ENCODE results near the gene SCYGR6. TPM values are rescaled to one million over a fixed set of nuclear protein-coding genes. Genes with fewer than 3 reads are reported as not detected.

Gene SCYGR6
- total RNA-seq, 1 donor from 2014 or later: not detected

GRCh38 chr2:227716501-227716900 is 8.1 kb downstream of the SCYGR6 start:
- DNase-seq (ENCODE audit: low spot score) (no peak), ATAC-seq (no peak)

- ATAC-seq: no peak
- no peak for DNase-seq (ENCODE audit: low spot score)
These were observed 11.3 kb downstream of the SCYGR6 start for GRCh38 chr2:227713291-227713690.

DNA sequence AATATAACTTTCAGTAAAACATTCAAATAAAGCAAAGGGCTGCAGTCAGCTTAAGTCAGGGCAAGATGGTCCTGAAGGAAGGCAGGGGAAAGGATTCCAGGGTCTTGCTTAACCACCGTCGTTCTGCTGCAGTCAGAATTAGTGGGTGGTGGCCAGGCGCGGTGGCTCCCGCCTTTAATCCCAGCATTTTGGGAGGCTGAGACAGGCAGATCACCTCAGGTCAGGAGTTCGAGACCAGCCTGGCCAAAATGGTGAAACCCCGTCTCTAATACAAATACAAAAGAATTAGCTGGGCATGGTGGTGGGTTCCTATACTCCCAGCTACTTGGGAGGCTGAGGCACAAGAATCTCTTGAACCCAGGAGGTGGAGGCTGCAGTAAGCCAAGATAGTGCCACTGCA is 13.6 kb downstream of the SCYGR6 start:
- DNase-seq (ENCODE audit: low spot score) (no peak), ATAC-seq (no peak)

GRCh38 chr2:227707390-227707789 is 17.2 kb downstream of the SCYGR6 start:
- ATAC-seq (no peak), DNase-seq (ENCODE audit: low spot score) (no peak)

DNA sequence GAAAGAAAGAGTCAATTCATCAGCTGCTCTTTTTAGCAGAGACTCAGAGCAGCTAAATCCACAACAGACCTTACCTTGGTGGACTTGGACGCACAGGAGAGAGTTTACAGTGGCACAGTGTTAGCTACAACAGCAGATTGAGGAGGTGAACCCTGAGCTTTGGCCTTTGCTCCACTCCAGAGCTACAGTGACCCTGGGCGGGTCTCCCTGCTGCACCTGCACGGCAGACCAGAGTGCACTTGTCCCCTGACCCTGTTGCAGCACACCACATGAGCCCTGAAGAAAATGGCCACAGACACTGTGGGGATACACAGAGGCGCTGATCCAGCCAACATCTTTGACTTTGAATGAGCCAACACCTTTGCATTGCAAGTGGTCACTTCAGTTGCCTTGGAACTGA is 17.7 kb downstream of the SCYGR6 start:
- ATAC-seq (peak; percentile 93), DNase-seq (ENCODE audit: low spot score) (peak; percentile 91)

DNA sequence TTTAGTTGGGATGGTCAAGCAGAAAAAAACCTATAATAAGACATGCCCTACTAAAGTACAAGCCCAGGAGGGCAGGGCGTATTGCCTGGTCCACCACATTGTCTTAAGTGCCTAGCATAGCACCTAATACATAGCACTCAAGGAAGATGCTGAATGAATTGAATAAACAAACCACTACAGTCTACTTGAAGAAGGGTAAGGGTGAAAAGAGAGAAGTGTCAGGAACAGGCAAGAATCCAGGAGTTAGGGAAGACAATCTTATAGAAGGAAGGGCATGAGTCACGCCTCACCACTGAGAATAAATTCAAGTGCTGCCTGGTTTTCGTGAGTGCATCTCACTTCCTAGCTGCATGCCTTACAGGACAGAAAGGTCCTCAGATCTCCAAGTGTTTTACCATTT is 20.6 kb downstream of the SCYGR6 start:
- no peak for ATAC-seq
- DNase-seq (ENCODE audit: low spot score): no peak

DNA sequence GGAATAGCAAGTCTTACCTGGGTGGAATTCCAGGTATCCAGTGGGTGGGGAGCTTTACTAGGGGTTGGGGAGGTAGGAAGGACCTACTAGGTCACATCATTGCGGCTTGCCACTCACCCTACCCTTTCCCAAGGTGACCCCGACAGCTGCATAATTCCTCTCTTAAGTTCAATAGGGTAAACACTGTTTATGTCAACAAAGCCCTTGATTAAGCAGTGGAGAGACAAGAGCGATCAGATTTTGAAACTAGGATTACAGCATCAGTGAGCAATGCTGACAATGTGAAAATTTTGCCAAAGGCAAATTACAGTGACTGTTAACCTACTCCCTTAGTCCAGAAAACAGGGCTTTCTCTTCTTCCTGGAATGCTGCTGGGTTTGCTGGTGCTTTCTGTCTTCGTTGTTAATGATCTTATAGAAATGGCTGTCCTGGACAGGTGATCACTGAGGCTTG is 21.3 kb downstream of the SCYGR6 start:
- ATAC-seq (peak; percentile 73), DNase-seq (ENCODE audit: low spot score) (peak; percentile 57)

- no peak for ATAC-seq
These were observed 23.0 kb downstream of the SCYGR6 start for GRCh38 chr2:227701556-227701955.

DNA sequence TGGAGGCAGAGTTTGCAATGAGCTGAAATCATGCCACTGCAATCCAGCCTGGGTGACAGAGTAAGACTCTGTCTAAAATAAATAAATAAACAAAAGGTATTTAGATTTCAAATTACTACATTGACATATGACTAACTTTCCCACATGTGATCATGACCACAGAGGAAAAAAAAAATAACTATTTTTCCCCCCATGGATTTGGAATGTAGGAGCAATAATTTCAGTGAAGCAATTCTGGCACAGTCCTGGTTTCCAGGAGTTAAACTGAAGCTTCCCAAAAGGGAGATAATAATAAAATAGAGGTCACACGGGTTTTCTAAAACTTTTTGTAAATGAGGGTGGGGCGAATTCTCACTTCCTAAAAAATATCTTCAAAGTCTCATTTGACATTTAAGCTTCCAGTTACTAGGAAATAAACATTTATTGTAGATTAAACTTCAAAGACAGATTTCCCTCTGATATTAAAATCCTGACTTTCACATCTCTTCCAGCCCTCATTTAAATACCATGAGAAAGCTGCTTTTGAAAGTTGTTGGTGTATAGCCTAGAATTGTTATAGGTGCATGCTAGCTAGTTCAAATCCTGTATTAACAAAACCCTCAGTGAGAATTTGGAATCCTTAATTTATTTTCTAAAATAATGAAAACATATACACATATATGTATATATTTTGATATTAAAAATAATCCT is 27.4 kb downstream of the SCYGR6 start:
- no peak for ATAC-seq
- DNase-seq (ENCODE audit: low spot score): no peak

More at GRCh38 chr2:227701556-227701955, 23.0 kb downstream of the SCYGR6 start:
- DNase-seq (ENCODE audit: low spot score): no peak

DNA sequence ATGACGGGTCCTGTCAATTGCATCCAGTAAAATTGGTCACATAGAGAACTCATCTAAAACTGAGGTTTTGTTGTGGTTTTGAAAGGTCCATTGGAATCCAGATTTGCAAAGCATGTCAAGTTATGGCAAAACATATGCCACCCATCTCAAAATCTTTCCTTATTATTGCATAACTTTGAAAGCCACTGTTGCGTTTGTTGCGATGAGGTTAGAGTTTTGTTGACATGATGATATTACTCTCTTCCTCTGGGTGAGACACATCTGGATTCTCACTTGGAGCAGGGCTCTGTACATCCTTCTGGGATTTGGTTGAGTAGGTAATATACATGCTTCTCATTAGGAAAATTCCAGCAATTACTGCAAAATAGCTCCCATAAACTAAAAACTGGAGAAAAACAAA is 37.4 kb downstream of the SCYGR6 start:
- DNase-seq (ENCODE audit: low spot score) (no peak), ATAC-seq (no peak)

GRCh38 chr2:227684258-227684657 is 40.3 kb downstream of the SCYGR6 start:
- ATAC-seq (no peak), DNase-seq (ENCODE audit: low spot score) (no peak)

DNA sequence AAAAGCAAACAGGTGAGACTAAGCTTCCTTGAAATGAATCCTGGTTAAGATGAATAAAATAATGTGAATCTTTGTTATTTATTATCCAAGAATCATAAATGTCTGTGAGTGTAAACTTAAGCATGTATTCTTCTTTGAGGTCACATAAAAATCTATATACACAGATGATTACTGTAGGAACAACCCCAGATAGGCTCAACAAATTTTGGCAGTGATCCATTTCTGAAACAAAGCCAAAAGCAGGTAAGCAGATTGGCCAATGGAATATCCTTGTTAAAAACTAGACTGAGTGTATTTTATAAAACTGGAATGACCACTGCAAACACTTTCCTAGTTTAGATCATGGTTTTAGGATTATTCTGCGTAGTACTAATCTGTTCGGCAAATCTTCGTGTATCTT is 46.6 kb downstream of the SCYGR6 start:
- no peak for DNase-seq (ENCODE audit: low spot score)
- ATAC-seq: no peak

- no peak for ATAC-seq
- no peak for DNase-seq (ENCODE audit: low spot score)
These were observed 50.1 kb downstream of the SCYGR6 start for GRCh38 chr2:227674485-227674884.

Other genes with a start within 250 kb of the SCYGR6 start
- gene SCYGR2, start 125.9 kb downstream of the SCYGR6 start, total RNA-seq: not detected
- gene SCYGR3, start 109.9 kb downstream of the SCYGR6 start, total RNA-seq: not detected
- gene SCYGR4, start 107.3 kb downstream of the SCYGR6 start, total RNA-seq: not detected
- gene SCYGR5, start 58.0 kb downstream of the SCYGR6 start, total RNA-seq: not detected
- gene SLC19A3, start 6.7 kb downstream of the SCYGR6 start, total RNA-seq: 14.6 TPM
- not detected for gene SCYGR7, start 3.6 kb upstream of the SCYGR6 start, total RNA-seq
- not detected for gene SCYGR8, start 21.1 kb upstream of the SCYGR6 start, total RNA-seq
- gene CCL20, start 89.1 kb upstream of the SCYGR6 start, total RNA-seq: not detected
- gene DAW1, start 146.9 kb upstream of the SCYGR6 start, total RNA-seq: not detected

Data from left lobe of liver (tissue), 2 donors.